ENCODE results near the gene ZC3H7B.

ZC3H7B gene

DNA sequence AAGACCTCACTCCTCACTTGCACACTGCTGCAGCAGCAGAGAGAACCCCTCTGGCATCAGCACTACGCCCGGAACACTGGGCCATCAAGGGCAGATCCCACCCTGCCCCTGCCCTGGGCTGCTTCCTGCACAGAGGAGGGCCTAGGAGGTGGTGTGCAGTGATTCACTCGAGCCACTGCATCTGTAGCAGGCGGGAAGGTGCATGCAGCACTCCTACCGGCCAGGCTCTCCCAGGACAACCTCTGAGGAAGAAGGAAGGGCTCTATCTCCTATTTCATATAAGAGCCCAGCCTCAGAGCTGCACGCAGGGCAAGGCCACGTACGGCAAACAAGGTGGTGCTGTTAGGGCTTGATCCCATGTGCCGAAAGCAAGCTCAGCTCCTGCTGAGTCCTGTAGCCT lies 29.5 kb upstream of the ZC3H7B start:
- ChIA-PET POLR2A (ENCODE audit: low non-redundant PET) (no interaction called here), CTCF (interaction anchor here (0.5 kb wide), 1 partner anchor 52 kb away, joined by 3 read pairs; no protein-coding TSS in a partner anchor)
- H3K27ac ChIP-seq: peak overlapping the region; percentile 41
- DNase-seq (ENCODE audit: low spot score): no peak
- TF ChIP-seq, protein P1, sequence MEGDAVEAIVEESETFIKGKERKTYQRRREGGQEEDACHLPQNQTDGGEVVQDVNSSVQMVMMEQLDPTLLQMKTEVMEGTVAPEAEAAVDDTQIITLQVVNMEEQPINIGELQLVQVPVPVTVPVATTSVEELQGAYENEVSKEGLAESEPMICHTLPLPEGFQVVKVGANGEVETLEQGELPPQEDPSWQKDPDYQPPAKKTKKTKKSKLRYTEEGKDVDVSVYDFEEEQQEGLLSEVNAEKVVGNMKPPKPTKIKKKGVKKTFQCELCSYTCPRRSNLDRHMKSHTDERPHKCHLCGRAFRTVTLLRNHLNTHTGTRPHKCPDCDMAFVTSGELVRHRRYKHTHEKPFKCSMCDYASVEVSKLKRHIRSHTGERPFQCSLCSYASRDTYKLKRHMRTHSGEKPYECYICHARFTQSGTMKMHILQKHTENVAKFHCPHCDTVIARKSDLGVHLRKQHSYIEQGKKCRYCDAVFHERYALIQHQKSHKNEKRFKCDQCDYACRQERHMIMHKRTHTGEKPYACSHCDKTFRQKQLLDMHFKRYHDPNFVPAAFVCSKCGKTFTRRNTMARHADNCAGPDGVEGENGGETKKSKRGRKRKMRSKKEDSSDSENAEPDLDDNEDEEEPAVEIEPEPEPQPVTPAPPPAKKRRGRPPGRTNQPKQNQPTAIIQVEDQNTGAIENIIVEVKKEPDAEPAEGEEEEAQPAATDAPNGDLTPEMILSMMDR (conservative IDR thresholded peaks at IDR 0.05; ENCODE audit: low read depth): no peak

DNA sequence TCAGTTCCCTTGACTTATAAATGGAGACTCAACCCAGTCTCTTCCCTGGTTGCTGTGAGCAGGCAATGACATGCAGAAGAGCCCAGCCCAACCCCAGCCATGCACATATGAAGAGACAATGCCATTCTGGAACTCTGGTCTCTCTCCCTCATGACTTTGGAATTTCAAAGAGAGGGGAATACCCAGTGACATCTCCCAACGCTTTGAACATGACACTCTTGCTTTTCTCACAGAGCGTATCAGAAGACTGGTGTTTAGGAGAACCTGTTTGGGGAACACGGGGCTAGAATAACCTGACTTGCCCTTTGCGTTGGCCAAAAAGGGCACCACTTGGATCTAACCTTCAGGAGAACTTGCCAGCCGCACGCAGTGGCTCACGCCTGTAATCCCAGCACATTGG lies 28.2 kb upstream of the ZC3H7B start:
- TF ChIP-seq, protein P1 (conservative IDR thresholded peaks at IDR 0.05; ENCODE audit: low read depth): no peak
- H3K27ac ChIP-seq: peak overlapping the region; percentile 41
- POLR2A ChIA-PET (ENCODE audit: low non-redundant PET): no interaction called here
- CTCF ChIA-PET: no interaction called here
- DNase-seq (ENCODE audit: low spot score): no peak

DNA sequence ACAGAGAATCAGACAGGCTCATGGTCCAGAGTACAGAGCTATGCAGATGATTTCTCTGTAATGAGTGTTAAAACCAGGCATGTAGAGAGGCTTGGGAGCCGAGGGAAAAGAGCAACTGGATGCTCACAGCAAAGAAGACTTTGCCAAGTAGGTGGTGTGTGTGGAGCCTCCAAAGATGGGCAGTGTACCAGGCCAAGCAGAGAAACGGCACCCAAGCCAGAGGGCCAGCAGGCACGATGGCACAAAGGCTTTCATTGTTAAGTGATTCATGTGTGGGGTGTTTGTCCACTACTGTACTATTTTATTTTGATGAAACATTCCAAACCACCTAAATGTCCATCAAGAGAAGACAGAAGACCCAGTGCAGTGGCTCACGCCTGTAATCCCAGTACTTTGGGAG lies 26.5 kb upstream of the ZC3H7B start:
- ChIA-PET CTCF (interaction anchor here (0.6 kb wide), 1 partner anchor 31 kb away, joined by 4 read pairs; no protein-coding TSS in a partner anchor), POLR2A (ENCODE audit: low non-redundant PET) (no interaction called here)
- no peak for DNase-seq (ENCODE audit: low spot score)
- H3K27ac ChIP-seq: peak overlapping the region; percentile 41; the same call in 1 of the 2 replicates
- TF ChIP-seq, protein P1 (conservative IDR thresholded peaks at IDR 0.05; ENCODE audit: low read depth): no peak

DNA sequence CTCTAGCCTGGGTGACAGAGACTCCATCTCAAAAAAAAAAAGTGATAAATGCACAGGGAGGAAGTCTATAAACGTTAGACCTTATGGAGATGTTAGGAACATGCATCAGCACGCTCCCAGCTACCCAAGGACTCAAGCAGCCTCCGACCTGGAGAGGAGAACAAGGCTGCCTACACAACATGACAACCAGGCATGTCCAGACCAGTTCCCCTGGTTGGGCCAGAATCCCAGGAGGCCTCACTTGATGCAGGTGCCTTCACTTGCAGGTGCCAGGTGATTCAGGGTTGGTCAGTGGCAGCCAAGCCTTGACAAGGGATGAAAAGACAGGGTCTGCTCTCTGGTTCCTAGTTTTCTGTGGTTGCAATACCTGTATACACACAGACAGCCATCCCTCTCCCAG lies 21.3 kb upstream of the ZC3H7B start:
- DNase-seq (ENCODE audit: low spot score): peak; percentile 74
- CTCF ChIA-PET: no interaction called here
- peak overlapping the region; percentile 83 for H3K27ac ChIP-seq
- TF ChIP-seq, protein P1 (conservative IDR thresholded peaks at IDR 0.05; ENCODE audit: low read depth): no peak
- POLR2A ChIA-PET (ENCODE audit: low non-redundant PET): no interaction called here

DNA sequence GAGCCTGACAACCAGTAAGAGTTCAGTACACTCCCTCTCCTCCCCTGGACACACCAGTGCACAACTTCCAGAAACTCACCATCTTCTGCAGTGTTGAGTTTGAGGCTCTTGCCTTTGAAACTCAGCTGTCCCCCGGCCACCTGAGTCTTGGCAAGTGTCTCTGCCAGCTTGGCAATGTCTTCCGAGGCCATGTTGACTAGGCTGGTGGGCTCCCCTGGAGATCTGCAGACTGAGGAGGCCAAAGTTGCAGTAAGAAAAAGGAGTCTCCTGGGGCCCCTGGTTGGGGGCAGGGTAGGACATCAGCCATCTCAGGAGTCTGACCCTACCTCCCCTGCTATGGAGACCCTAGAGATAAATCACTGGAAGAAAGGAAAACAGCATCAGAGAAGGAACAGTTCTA lies 20.5 kb upstream of the ZC3H7B start:
- peak overlapping the region; percentile 83 for H3K27ac ChIP-seq
- ChIA-PET POLR2A (ENCODE audit: low non-redundant PET) (no interaction called here), CTCF (no interaction called here)
- TF ChIP-seq, protein P1 (conservative IDR thresholded peaks at IDR 0.05; ENCODE audit: low read depth): no peak
- no peak for DNase-seq (ENCODE audit: low spot score)

DNA sequence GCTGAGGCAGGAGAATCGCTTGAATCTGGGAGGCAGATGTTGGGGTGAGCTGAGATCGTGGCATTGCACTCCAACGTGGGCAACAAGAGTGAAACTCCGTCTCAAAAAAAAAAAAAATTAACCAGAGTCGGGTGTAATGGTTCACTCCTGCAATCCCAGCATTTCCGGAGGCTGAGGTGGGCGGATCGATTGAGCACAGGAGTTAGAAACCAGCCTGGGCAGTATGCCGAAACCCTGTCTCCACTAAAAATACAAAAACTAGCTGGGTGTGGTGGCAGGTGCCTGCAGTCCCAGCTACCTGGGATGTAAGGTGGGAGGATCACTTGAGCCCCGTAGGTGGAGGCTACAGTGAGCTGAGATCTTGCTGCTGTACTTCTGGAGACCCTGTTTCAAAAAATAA lies 16.9 kb upstream of the ZC3H7B start:
- DNase-seq (ENCODE audit: low spot score): no peak
- H3K27ac ChIP-seq: peak overlapping the region; percentile 93
- TF ChIP-seq, protein P1 (conservative IDR thresholded peaks at IDR 0.05; ENCODE audit: low read depth): no peak
- POLR2A ChIA-PET (ENCODE audit: low non-redundant PET): interaction anchor here (0.5 kb wide), 1 partner anchor 8 kb away, joined by 3 read pairs; no protein-coding TSS in a partner anchor
- CTCF ChIA-PET: interaction anchor here (0.6 kb wide), 2 partner anchors 40 to 234 kb away, joined by 3 to 5 read pairs; no protein-coding TSS in a partner anchor

Measured in RWPE1 (cell line).